HCT116 (cell line): ENCODE measurements around the gene AMT. TPM values are rescaled to one million over a fixed set of nuclear protein-coding genes. Genes with fewer than 3 reads are reported as not detected.
A peak's percentile ranks its signal among the peaks of the same experiment; 100 is the strongest.

Experiments used
- ATAC-seq: fragments of 200-7000 bp; cut with Tn5 transposase; 2 replicates; pipeline ENCODE4 v1.9.1; 2020; ENCODE audit warnings: mild to moderate bottlenecking, moderate library complexity
- BruUV-seq: library from RNA; stranded (reverse); fragments of 400-500 nt; replicated peaks from 2 replicates; lab custom pipeline; 2021; lab: Mats Ljungman, UMichigan
- CTCF ChIA-PET: fragments of 300-600 bp; sonication (Branson Sonifier 250); formaldehyde crosslinking; loops from one replicate; lab custom pipeline; 2021; ENCODE audit warnings: antibody characterized with exemption; lab: Charles Lee
- POLR2A ChIA-PET: fragments of 300-600, 350-600 bp; sonication (Branson Sonifier 250); formaldehyde crosslinking; loops from one replicate; lab custom pipeline; 2021; ENCODE audit warnings: antibody characterized with exemption; lab: Charles Lee
- RAD21 ChIA-PET, 2 experiments: fragments of 300-600 bp; sonication (Branson Sonifier 250); formaldehyde crosslinking; loops; one replicate each; lab custom pipeline; 2023; ENCODE audit warnings: low total read pairs in 2 of 2; ENCODE audit not compliant: uncharacterized antibody in 2 of 2, unreplicated experiment in 2 of 2, low non-redundant PET in 1 of 2; lab: Charles Lee
- DNase-seq: peaks from one replicate; pipeline ENCODE4 v3.0.0-alpha.2; 2010; ENCODE audit warnings: low read depth, low spot score
- H2AFZ ChIP-seq: fragments of 200-600 bp; shearing (Covaris generic), sonication (generic); 2 replicates; pipeline ENCODE4 v1.6.1; 2017; ENCODE audit warnings: low read depth, mixed run types, mixed read lengths, antibody characterized with exemption, low read length; ENCODE audit not compliant: poor library complexity, severe bottlenecking
- H3K27ac ChIP-seq: 2 replicates; pipeline ENCODE4 v1.5.1; 2012; ENCODE audit warnings: low read depth, low read length
- H3K27me3 ChIP-seq: fragments of 200-600 bp; sonication (generic); 2 replicates; pipeline ENCODE4 v1.6.1; 2016; ENCODE audit warnings: mixed run types, low read length, mixed read lengths; ENCODE audit not compliant: insufficient read depth
- H3K36me3 ChIP-seq, 2 experiments: fragments of 200-500 bp in 1 of 2; fragments of 200-600 bp in 1 of 2; sonication (Bioruptor generic) in 1 of 2; sonication (generic) in 1 of 2; 2 replicates each; pipeline versions ENCODE4 v1.5.1 to v1.6.1; 2014 to 2016; ENCODE audit warnings: low read length in 2 of 2, inconsistent platforms in 1 of 2, mixed read lengths in 1 of 2, mixed run types in 1 of 2; ENCODE audit not compliant: insufficient read depth in 2 of 2, control insufficient read depth in 1 of 2
- H3K4me1 ChIP-seq, 2 experiments: fragments of 200-600 bp in 1 of 2; sonication (generic) in 1 of 2; 2 replicates each; pipeline versions ENCODE4 v1.5.1 to v1.6.1; 2012 to 2017; ENCODE audit warnings: low read length in 2 of 2, inconsistent platforms in 1 of 2, mild to moderate bottlenecking in 1 of 2, mixed read lengths in 1 of 2, mixed run types in 1 of 2, moderate library complexity in 1 of 2; ENCODE audit not compliant: insufficient read depth in 2 of 2, control insufficient read depth in 1 of 2
- H3K4me2 ChIP-seq: fragments of 200-600 bp; sonication (generic); 2 replicates; pipeline ENCODE4 v1.6.1; 2017; ENCODE audit warnings: mixed run types, low read length, mixed read lengths
- H3K4me3 ChIP-seq, 2 experiments: fragments of 200-600 bp in 1 of 2; sonication (generic) in 1 of 2; replicated peaks in 1 of 2; 2 replicates each; pipeline ENCODE4 v1.5.1; 2011 to 2016; ENCODE audit warnings: low read length in 2 of 2, control low read depth in 1 of 2, low read depth in 1 of 2, mild to moderate bottlenecking in 1 of 2, mixed read lengths in 1 of 2, mixed run types in 1 of 2
- H3K79me2 ChIP-seq: fragments of 200-600 bp; sonication (generic); 2 replicates; pipeline ENCODE4 v1.6.1; 2017; ENCODE audit warnings: mild to moderate bottlenecking, mixed run types, low read length, moderate library complexity, mixed read lengths; ENCODE audit not compliant: insufficient read depth
- H3K9ac ChIP-seq: fragments of 200-600 bp; sonication (generic); 2 replicates; pipeline ENCODE4 v1.6.1; 2016; ENCODE audit warnings: low read length, mixed read lengths
- H3K9me2 ChIP-seq: fragments of 200-600 bp; sonication (generic), shearing (Covaris generic); 2 replicates; pipeline ENCODE4 v1.6.1; 2017; ENCODE audit warnings: mixed run types, mild to moderate bottlenecking, moderate library complexity; ENCODE audit not compliant: insufficient read depth
- H3K9me3 ChIP-seq, 2 experiments: fragments of 200-500 bp in 1 of 2; fragments of 200-600 bp in 1 of 2; sonication (Bioruptor generic) in 1 of 2; sonication (generic) in 1 of 2; 2 replicates each; pipeline ENCODE4 v1.6.1; 2014 to 2017; ENCODE audit warnings: low read length in 2 of 2, mixed read lengths in 2 of 2, inconsistent platforms in 1 of 2, low read depth in 1 of 2, mild to moderate bottlenecking in 1 of 2, mixed run types in 1 of 2, moderate library complexity in 1 of 2; ENCODE audit not compliant: control insufficient read depth in 1 of 2, insufficient read depth in 1 of 2
- H4K20me1 ChIP-seq: fragments of 200-600 bp; sonication (generic), shearing (Covaris generic); 2 replicates; pipeline ENCODE4 v1.6.1; 2017; ENCODE audit warnings: mixed run types, mild to moderate bottlenecking, moderate library complexity; ENCODE audit not compliant: insufficient read depth
- ATF3 ChIP-seq: IDR thresholded peaks from 2 replicates; pipeline ENCODE4 v1.6.1; 2012
- CBX3 ChIP-seq: IDR thresholded peaks from 2 replicates; pipeline ENCODE4 v1.6.1; 2012; ENCODE audit warnings: low read depth
- CEBPB ChIP-seq: IDR thresholded peaks from 2 replicates; pipeline ENCODE4 v1.6.1; 2012; ENCODE audit warnings: low read depth
- CTCF ChIP-seq, 3 experiments: fragments of 200-600 bp in 1 of 3; sonication (generic) in 1 of 3; IDR thresholded peaks in 2 of 3; conservative IDR thresholded peaks in 1 of 3; 2 replicates each; pipeline ENCODE4 v1.5.1; 2012 to 2017; ENCODE audit warnings: low read depth in 2 of 3, low read length in 2 of 3, antibody characterized with exemption in 1 of 3, borderline replicate concordance in 1 of 3, control low read depth in 1 of 3, mild to moderate bottlenecking in 1 of 3, mixed read lengths in 1 of 3, mixed run types in 1 of 3, moderate library complexity in 1 of 3; ENCODE audit not compliant: insufficient read depth in 1 of 3
- EGR1 ChIP-seq: IDR thresholded peaks from 2 replicates; pipeline ENCODE4 v1.6.1; 2012; ENCODE audit warnings: low read depth
- ELF1 ChIP-seq: IDR thresholded peaks from 2 replicates; pipeline ENCODE4 v1.6.1; 2012; ENCODE audit warnings: low read depth, borderline replicate concordance
- EZH2 ChIP-seq: fragments of 200-600 bp; sonication (generic); IDR thresholded peaks from 2 replicates; pipeline ENCODE4 v1.6.1; 2017; ENCODE audit warnings: antibody characterized with exemption, mixed run types
- EZH2phosphoT487 ChIP-seq: fragments of 200-600 bp; IDR thresholded peaks from 2 replicates; pipeline ENCODE4 v1.6.1; 2018; ENCODE audit warnings: antibody characterized with exemption, borderline replicate concordance
- FOSL1 ChIP-seq: IDR thresholded peaks from 2 replicates; pipeline ENCODE4 v1.6.1; 2012; ENCODE audit warnings: low read depth
- JUND ChIP-seq: IDR thresholded peaks from 2 replicates; pipeline ENCODE4 v1.6.1; 2012
- POLR2AphosphoS5 ChIP-seq: IDR thresholded peaks from 2 replicates; pipeline ENCODE4 v1.6.1; 2011; ENCODE audit warnings: mild to moderate bottlenecking, low read depth, low read length, moderate library complexity
- RAD21 ChIP-seq: IDR thresholded peaks from 2 replicates; pipeline ENCODE4 v1.6.1; 2012; ENCODE audit warnings: low read depth, mild to moderate bottlenecking
- REST ChIP-seq: IDR thresholded peaks from 2 replicates; pipeline ENCODE4 v1.6.1; 2012; ENCODE audit warnings: low read depth
- SIN3A ChIP-seq: IDR thresholded peaks from 2 replicates; pipeline ENCODE4 v1.6.1; 2012; ENCODE audit warnings: low read depth
- SP1 ChIP-seq: IDR thresholded peaks from 2 replicates; pipeline ENCODE4 v1.6.1; 2012; ENCODE audit warnings: low read depth
- TCF7L2 ChIP-seq: IDR thresholded peaks from 2 replicates; pipeline ENCODE4 v1.7.0; 2011; ENCODE audit warnings: borderline replicate concordance, inconsistent platforms; ENCODE audit not compliant: insufficient read depth, insufficient read length; ENCODE audit errors: extremely low read depth
- ZBTB33 ChIP-seq: IDR thresholded peaks from 2 replicates; pipeline ENCODE4 v1.6.1; 2011; ENCODE audit warnings: mild to moderate bottlenecking, low read length, moderate library complexity; ENCODE audit not compliant: insufficient replicate concordance; ENCODE audit errors: extremely low read depth
- intact Hi-C: fragments of 100-400 bp; cut with micrococcal nuclease; formaldehyde crosslinking; loops from 2 replicates; pipeline ENCODE4 v1.10.0; 2022
- total RNA-seq: library from RNA; stranded (reverse); gene quantifications from one replicate; pipeline ENCODE4 v1.2.1, GENCODE V29; 2021; ENCODE audit not compliant: unreplicated experiment

Gene AMT
- total RNA-seq, 1 experiment from 2014 or later: 4.8 TPM

- H3K36me3 ChIP-seq: peaks cover under 1 to 2% of the 10 kb centered on the region in 2 experiments; a peak in 1 of 4 replicates
- no peaks in the 10 kb centered on the region for H3K9me2 ChIP-seq
- ChIA-PET RAD21 (no interaction called here), POLR2A (no interaction called here), CTCF (no interaction called here)
- no peaks in the 10 kb centered on the region for H3K27me3 ChIP-seq
- H3K9me3 ChIP-seq: no peaks in the 10 kb centered on the region
- H3K4me3 ChIP-seq: no peak overlapping the region
- TF ChIP-seq RAD21 (no peak), ZBTB33 (no peak), CBX3 (no peak), POLR2AphosphoS5 (no peak), ATF3 (no peak), SP1 (no peak), JUND (no peak), REST (no peak), CTCF (IDR thresholded peaks at IDR 0.05 in 2 of 3, conservative IDR thresholded peaks at IDR 0.05 in 1 of 3; ENCODE audit: borderline replicate concordance in 1 of 3, insufficient read depth in 1 of 3, low read depth in 2 of 3, low read length in 2 of 3) (no peak), EGR1 (no peak), FOSL1 (no peak), TCF7L2 (no peak), ELF1 (no peak), EZH2 (no peak), SIN3A (no peak), EZH2phosphoT487 (no peak), CEBPB (no peak)
- no peak overlapping the region for H3K27ac ChIP-seq
- DNase-seq (no peak), ATAC-seq (no peak)
- no peak overlapping the region for H3K9ac ChIP-seq
- no peaks in the 10 kb centered on the region for H4K20me1 ChIP-seq
- H3K79me2 ChIP-seq: no peaks in the 10 kb centered on the region
- peak overlapping the region; percentile 48; the same call in 1 of the 2 replicates for H3K4me2 ChIP-seq
- no TSS peak for BruUV-seq
- peaks cover 3 to 58% of the 10 kb centered on the region in 2 experiments for H3K4me1 ChIP-seq
- no peak overlapping the region for H2AFZ ChIP-seq
- intact Hi-C loops: no loop called here
Measured at GRCh38 chr3:49421890-49422378, 339 bp downstream of the AMT start.
